Small intestine (tissue), 7 donors: ENCODE data around the gene ATP2A2. TPM values are rescaled to one million over a fixed set of nuclear protein-coding genes. Genes with fewer than 3 reads are reported as not detected.
"Not testable (repeated sequence)": the region's sequence is repeated elsewhere in the genome, so short reads cannot be mapped to it uniquely, and the experiment has no call there.

Experiments
- DNase-seq, 2 donors: peaks; one replicate each; pipeline versions ENCODE4 v3.0.0 to v3.0.0-alpha.2; 2013
- FAIRE-seq: peaks from 2 replicates; lab custom pipeline; 2012; peaks lifted over from hg19 to GRCh38; lab: Jason Lieb, UNC
- H3K27ac ChIP-seq, 3 donors: one replicate each; pipeline ENCODE4 v1.5.1; 2013; ENCODE audit warnings: low read length in 2 of 3, mild to moderate bottlenecking in 2 of 3, control low read depth in 1 of 3, inconsistent platforms in 1 of 3, low read depth in 1 of 3, moderate library complexity in 1 of 3
- H3K27me3 ChIP-seq, 3 donors: one replicate each; pipeline ENCODE4 v1.6.1; 2013; ENCODE audit warnings: low read length in 3 of 3, inconsistent platforms in 1 of 3; ENCODE audit not compliant: control insufficient read depth in 3 of 3, insufficient read depth in 3 of 3
- H3K36me3 ChIP-seq, 3 donors: one replicate each; pipeline ENCODE4 v1.6.1; 2013; ENCODE audit warnings: low read length in 3 of 3, inconsistent platforms in 1 of 3, low read depth in 1 of 3, mild to moderate bottlenecking in 1 of 3, moderate library complexity in 1 of 3; ENCODE audit not compliant: control insufficient read depth in 3 of 3, insufficient read depth in 2 of 3
- H3K4me1 ChIP-seq, 3 donors: one replicate each; pipeline ENCODE4 v1.6.1; 2013; ENCODE audit warnings: low read length in 2 of 3, inconsistent platforms in 1 of 3, low read depth in 1 of 3, mild to moderate bottlenecking in 1 of 3, moderate library complexity in 1 of 3; ENCODE audit not compliant: control insufficient read depth in 3 of 3, insufficient read depth in 2 of 3
- H3K4me3 ChIP-seq, 3 donors: one replicate each; pipeline ENCODE4 v1.5.1; 2013; ENCODE audit warnings: low read length in 3 of 3, control low read depth in 1 of 3, inconsistent platforms in 1 of 3, low read depth in 1 of 3, mild to moderate bottlenecking in 1 of 3, moderate library complexity in 1 of 3
- H3K9me3 ChIP-seq, 2 donors: one replicate each; pipeline ENCODE4 v1.6.1; 2013; ENCODE audit warnings: low read depth in 1 of 2, low read length in 1 of 2; ENCODE audit not compliant: control insufficient read depth in 2 of 2, insufficient read depth in 1 of 2
- WGBS, 3 donors: extraction: QIAGEN DNeasy Blood & Tissue Kit; methylation state at CpG; one replicate each; pipeline ENCODE4 v1.1.7; 2013; 5-methylcytosine and 5-hydroxymethylcytosine counted together
- polyA plus RNA-seq, 4 donors: library from polyadenylated mRNA; stranded (reverse) in 3 of 4; unstranded in 1 of 4; fragments of 200-250 nt in 3 of 4; fragments of 120-200 nt in 1 of 4; gene quantifications; one replicate each; pipeline versions ENCODE4 v1.2.1 to v1.2.3, GENCODE V29; 2013
- donor health status: healthy with polysubstance abuse.
- donor health status: control.
- donor health status: control.
- donor health status: Bipolar disorder and iron deficiency.
- donor health status: healthy.

ATP2A2 gene
- polyA plus RNA-seq, 4 donors: 14.8 to 134 (median 61.2) TPM

- no peaks in the 10 kb centered on the region for H3K36me3 ChIP-seq
- WGBS, 3 donors: 66 to 83% (median 82%) methylated on average over 9 of the region's 9 CpGs
- FAIRE-seq (no peak), DNase-seq (no peak)
- H3K4me1 ChIP-seq: peaks cover 14 to 43% (median 21%) of the 10 kb centered on the region in 3 donors
- H3K27me3 ChIP-seq: no peaks in the 10 kb centered on the region
- peak overlapping the region; percentile 7 to 40 (median 24) for H3K27ac ChIP-seq
- no peak overlapping the region for H3K4me3 ChIP-seq
- H3K9me3 ChIP-seq: no peaks in the 10 kb centered on the region
These were observed 28.3 kb upstream of the ATP2A2 start for GRCh38 chr12:110252716-110253115.

- 11 to 31% (median 25%) methylated on average over 9 of the region's 9 CpGs for WGBS, 3 donors
- Histone ChIP-seq H3K9me3 (no peaks in the 10 kb centered on the region), H3K27ac (peak overlapping the region in 2 of 3 donors; percentile 44 to 49), H3K36me3 (no peaks in the 10 kb centered on the region), H3K27me3 (no peaks in the 10 kb centered on the region), H3K4me3 (no peak overlapping the region), H3K4me1 (peaks cover 14 to 38% (median 19%) of the 10 kb centered on the region in 3 donors)
- peak; percentile 60 to 71 for DNase-seq
- no peak for FAIRE-seq
These were observed 27.9 kb upstream of the ATP2A2 start for GRCh38 chr12:110253176-110253575.

- no peaks in the 10 kb centered on the region for H3K27me3 ChIP-seq
- peaks cover 5 to 19% (median 7%) of the 10 kb centered on the region in 3 donors for H3K4me1 ChIP-seq
- 21 to 66% (median 48%) methylated on average over 6 of the region's 6 CpGs for WGBS, 3 donors
- H3K4me3 ChIP-seq: no peak overlapping the region
- H3K36me3 ChIP-seq: no peaks in the 10 kb centered on the region
- no peaks in the 10 kb centered on the region for H3K9me3 ChIP-seq
- FAIRE-seq: no peak
- H3K27ac ChIP-seq: no peak overlapping the region
- peak; percentile 49 to 80 for DNase-seq
These were observed 26.0 kb upstream of the ATP2A2 start for GRCh38 chr12:110254971-110255540.

- DNase-seq, H3K27me3 ChIP-seq, H3K27ac ChIP-seq, H3K4me3 ChIP-seq, FAIRE-seq, H3K9me3 ChIP-seq, H3K36me3 ChIP-seq: not testable (repeated sequence)
- 90 to 94% (median 92%) methylated on average over 10 to 11 of the region's 11 CpGs for WGBS, 3 donors
- peaks cover 0 to 11% (median 2%) of the 10 kb centered on the region in 3 donors for H3K4me1 ChIP-seq
These were observed 25.1 kb upstream of the ATP2A2 start for GRCh38 chr12:110255890-110256456.

- 31 to 45% (median 42%) methylated on average over 12 of the region's 12 CpGs for WGBS, 3 donors
- no peak for FAIRE-seq
- peak; percentile 66 to 69 for DNase-seq
- Histone ChIP-seq H3K36me3 (no peaks in the 10 kb centered on the region), H3K4me1 (peaks cover 0 to 11% (median 2%) of the 10 kb centered on the region in 3 donors), H3K27ac (peak overlapping the region; percentile 30 to 63 (median 53)), H3K4me3 (no peak overlapping the region), H3K27me3 (no peaks in the 10 kb centered on the region), H3K9me3 (no peaks in the 10 kb centered on the region)
These were observed 24.1 kb upstream of the ATP2A2 start for GRCh38 chr12:110256780-110257431.

- Histone ChIP-seq H3K9me3 (no peaks in the 10 kb centered on the region), H3K4me3 (no peak overlapping the region), H3K4me1 (peaks cover 0 to 4% (median 0%) of the 10 kb centered on the region in 3 donors), H3K27ac (no peak overlapping the region), H3K36me3 (no peaks in the 10 kb centered on the region), H3K27me3 (no peaks in the 10 kb centered on the region)
- WGBS, 3 donors: 90 to 93% (median 93%) methylated on average over 12 of the region's 12 CpGs
- no peak for FAIRE-seq
- no peak for DNase-seq
These were observed 22.6 kb upstream of the ATP2A2 start for GRCh38 chr12:110258466-110258865.

GRCh38 chr12:110262442-110263388, 18.3 kb upstream of the ATP2A2 start:
- no peaks in the 10 kb centered on the region for H3K9me3 ChIP-seq
- no peaks in the 10 kb centered on the region for H3K36me3 ChIP-seq
- H3K27me3 ChIP-seq: no peaks in the 10 kb centered on the region
- DNase-seq (peak in 1 of 2 donors; percentile 45), FAIRE-seq (no peak)
- no peak overlapping the region for H3K4me3 ChIP-seq
- WGBS, 3 donors: 64 to 81% (median 73%) methylated on average over 17 of the region's 17 CpGs
- no peak overlapping the region for H3K27ac ChIP-seq
- peaks cover 0 to 2% (median 0%) of the 10 kb centered on the region in 3 donors for H3K4me1 ChIP-seq
